H7 (cell line): ENCODE results near the gene CRELD2. TPM values are rescaled to one million over a fixed set of nuclear protein-coding genes. Genes with fewer than 3 reads are reported as not detected.

Experiments
- DNase-seq: peaks from one replicate; pipeline ENCODE4 v3.0.0; 2012
- H3K27me3 ChIP-seq: 2 replicates; pipeline ENCODE4 v1.6.0; 2011; ENCODE audit warnings: mild to moderate bottlenecking, low read length; ENCODE audit not compliant: control insufficient read depth, insufficient read depth
- H3K36me3 ChIP-seq: replicated peaks from 2 replicates; pipeline ENCODE4 v1.5.1; 2011; ENCODE audit warnings: low read length; ENCODE audit not compliant: control insufficient read depth, insufficient read depth
- H3K4me3 ChIP-seq: 2 replicates; pipeline ENCODE4 v1.5.1; 2011; ENCODE audit warnings: low read depth, mild to moderate bottlenecking, control low read depth, low read length, moderate library complexity; ENCODE audit not compliant: insufficient read depth
- total RNA-seq: library from RNA; depleted of rRNA; stranded (reverse); fragments of >200 nt; shearing (Covaris generic); gene quantifications from 2 replicates; pipeline ENCODE4 v1.2.3, GENCODE V29; 2014; rRNA removed

The CRELD2 gene
- total RNA-seq: 22.8 and 45.6 TPM in 2 replicates

GRCh38 chr22:49917974-49918910 lies at the start of gene CRELD2, which contains the start of gene ALG12:
CRELD2 (plus strand) TSS chr22:49918634; CDS start chr22:49918770, 136 bp downstream.
ALG12 (minus strand) TSS chr22:49918438; CDS start chr22:49913765, 4,673 bp downstream.
- H3K36me3 ChIP-seq: peaks cover 3% of the 10 kb centered on the region

GRCh38 chr22:49869086-49869830 lies 49.2 kb upstream of the CRELD2 start:
- no peak overlapping the region for H3K4me3 ChIP-seq

More at GRCh38 chr22:49917974-49918910, at the start of gene CRELD2, which contains the start of gene ALG12:
- peak; percentile 100 for DNase-seq
- no peaks in the 10 kb centered on the region; the same call in 1 of the 2 replicates for H3K27me3 ChIP-seq
- peak within 1 kb of the TSS; percentile 69 for H3K4me3 ChIP-seq

GRCh38 chr22:49869845-49870712 lies 48.4 kb upstream of the CRELD2 start:
- H3K36me3 ChIP-seq: no peaks in the 10 kb centered on the region
- H3K27me3 ChIP-seq: no peaks in the 10 kb centered on the region
- DNase-seq: no peak
- no peak overlapping the region for H3K4me3 ChIP-seq

More at GRCh38 chr22:49869086-49869830, 49.2 kb upstream of the CRELD2 start:
- H3K36me3 ChIP-seq: no peaks in the 10 kb centered on the region
- no peaks in the 10 kb centered on the region for H3K27me3 ChIP-seq
- no peak for DNase-seq

GRCh38 chr22:49871482-49871881 lies 47.0 kb upstream of the CRELD2 start:
- Histone ChIP-seq H3K27me3 (no peaks in the 10 kb centered on the region), H3K4me3 (no peak overlapping the region), H3K36me3 (no peaks in the 10 kb centered on the region)
- no peak for DNase-seq

- H3K4me3 ChIP-seq: no peak overlapping the region
- no peak for DNase-seq
- no peaks in the 10 kb centered on the region for H3K27me3 ChIP-seq
- H3K36me3 ChIP-seq: no peaks in the 10 kb centered on the region
These were observed 46.1 kb upstream of the CRELD2 start for GRCh38 chr22:49872347-49872746.

- Histone ChIP-seq H3K27me3 (no peaks in the 10 kb centered on the region), H3K4me3 (no peak overlapping the region), H3K36me3 (no peaks in the 10 kb centered on the region; the same call in 1 of the 2 replicates)
- DNase-seq: peak; percentile 15
These were observed 45.0 kb upstream of the CRELD2 start for GRCh38 chr22:49873228-49873940.

- Histone ChIP-seq H3K36me3 (no peaks in the 10 kb centered on the region; the same call in 1 of the 2 replicates), H3K4me3 (no peak overlapping the region), H3K27me3 (no peaks in the 10 kb centered on the region)
- no peak for DNase-seq
These were observed 40.8 kb upstream of the CRELD2 start for GRCh38 chr22:49877642-49878041.

- Histone ChIP-seq H3K36me3 (no peaks in the 10 kb centered on the region; the same call in 1 of the 2 replicates), H3K4me3 (no peak overlapping the region), H3K27me3 (no peaks in the 10 kb centered on the region)
- no peak for DNase-seq
These were observed 40.2 kb upstream of the CRELD2 start for GRCh38 chr22:49878206-49878605.

- no peaks in the 10 kb centered on the region for H3K27me3 ChIP-seq
- no peak for DNase-seq
- no peak overlapping the region for H3K4me3 ChIP-seq
- H3K36me3 ChIP-seq: peaks cover 3% of the 10 kb centered on the region; the same call in 1 of the 2 replicates
These were observed 38.6 kb upstream of the CRELD2 start for GRCh38 chr22:49879871-49880270.

- Histone ChIP-seq H3K36me3 (peaks cover 3% of the 10 kb centered on the region; the same call in 1 of the 2 replicates), H3K4me3 (no peak overlapping the region), H3K27me3 (no peaks in the 10 kb centered on the region)
- peak; percentile 79 for DNase-seq
These were observed 38.2 kb upstream of the CRELD2 start for GRCh38 chr22:49880281-49880680.

- no peak overlapping the region for H3K4me3 ChIP-seq
- DNase-seq: no peak
- peaks cover 10% of the 10 kb centered on the region for H3K36me3 ChIP-seq
- no peaks in the 10 kb centered on the region for H3K27me3 ChIP-seq
These were observed 36.6 kb upstream of the CRELD2 start for GRCh38 chr22:49881856-49882255.

GRCh38 chr22:49882519-49883293 lies 35.7 kb upstream of the CRELD2 start:
- Histone ChIP-seq H3K27me3 (no peaks in the 10 kb centered on the region), H3K36me3 (peaks cover 10% of the 10 kb centered on the region), H3K4me3 (no peak overlapping the region)
- DNase-seq: no peak

- Histone ChIP-seq H3K36me3 (peaks cover 10% of the 10 kb centered on the region), H3K4me3 (no peak overlapping the region), H3K27me3 (no peaks in the 10 kb centered on the region)
- DNase-seq: no peak
These were observed 35.2 kb upstream of the CRELD2 start for GRCh38 chr22:49883294-49883640.
